HG03025 (cell line): ENCODE results near the gene ARMCX2.
"Not testable (repeated sequence)": the region's sequence is repeated elsewhere in the genome, so short reads cannot be mapped to it uniquely, and the experiment has no call there.

Source experiments
- ATAC-seq: cut with Tn5 transposase; IDR thresholded peaks from one replicate; pipeline ENCODE4 v1.9.1; 2021; ENCODE audit warnings: mild to moderate bottlenecking, moderate library complexity; ENCODE audit not compliant: unreplicated experiment, low FRiP score

ARMCX2 gene

GRCh38 chrX:101659601-101660063, at the start of gene ARMCX2:
ARMCX2 (minus strand) TSS chrX:101659850; CDS start chrX:101657588, 2,262 bp downstream.
- no peak for ATAC-seq

GRCh38 chrX:101709384-101709783, 49.7 kb upstream of the ARMCX2 start:
- ATAC-seq = no peak

DNA sequence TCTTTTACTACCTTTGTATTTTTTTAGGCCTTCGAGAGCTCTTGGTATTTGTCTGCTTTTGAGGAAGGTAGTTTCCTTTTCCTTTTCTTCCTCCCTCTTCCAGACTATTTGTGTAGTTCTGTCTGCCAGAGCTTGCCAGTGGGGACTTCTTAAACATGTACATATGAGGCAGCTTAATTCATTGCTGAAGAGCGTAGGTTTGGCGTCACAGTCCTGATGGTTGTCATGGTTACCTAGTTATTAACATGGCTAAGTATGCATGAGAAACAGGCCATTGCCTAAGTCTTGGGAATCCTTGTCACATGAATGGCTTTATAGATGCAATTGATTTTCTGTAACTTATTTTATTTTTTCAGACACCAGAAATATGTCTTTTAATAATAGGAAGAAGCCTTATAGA, 48.5 kb upstream of the ARMCX2 start:
- ATAC-seq = no peak

DNA sequence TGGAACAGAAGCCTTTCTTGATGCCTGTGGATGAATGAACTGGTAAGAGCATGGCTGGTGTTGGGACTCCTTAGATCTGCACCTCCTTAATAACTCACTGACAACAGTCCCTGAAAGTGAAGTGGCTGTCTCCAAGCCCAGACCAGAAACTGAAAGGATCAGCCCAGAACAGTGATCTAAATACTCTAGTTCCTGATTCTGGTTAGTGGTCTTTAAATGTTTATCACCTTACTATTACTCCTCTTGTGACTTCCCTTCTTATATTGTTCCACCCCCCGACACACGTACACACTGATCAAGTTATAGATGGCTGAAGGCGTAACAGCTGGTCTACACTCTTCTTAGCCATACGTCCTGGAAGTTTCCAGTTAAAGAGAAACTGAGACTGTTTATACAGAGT, 33.8 kb upstream of the ARMCX2 start:
- peak; percentile 87 for ATAC-seq

DNA sequence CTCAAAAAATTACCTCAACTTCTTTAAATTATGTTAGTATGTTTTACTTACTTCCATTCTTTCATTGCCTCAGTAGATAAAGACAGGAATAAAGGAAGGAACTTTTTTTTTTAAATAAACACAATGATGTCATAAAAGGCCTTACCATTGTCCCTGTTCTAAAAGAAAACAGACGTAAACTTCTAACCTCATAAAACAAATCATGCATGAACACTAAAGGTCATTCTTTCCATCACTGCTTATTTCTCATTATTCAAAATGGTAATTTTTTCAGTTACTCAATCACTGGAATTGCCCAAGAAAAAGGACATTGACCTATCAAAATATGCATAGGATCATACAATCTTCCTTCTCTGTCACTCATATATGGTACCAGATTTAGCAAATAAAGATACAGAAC, 32.2 kb upstream of the ARMCX2 start:
- ATAC-seq = no peak

DNA sequence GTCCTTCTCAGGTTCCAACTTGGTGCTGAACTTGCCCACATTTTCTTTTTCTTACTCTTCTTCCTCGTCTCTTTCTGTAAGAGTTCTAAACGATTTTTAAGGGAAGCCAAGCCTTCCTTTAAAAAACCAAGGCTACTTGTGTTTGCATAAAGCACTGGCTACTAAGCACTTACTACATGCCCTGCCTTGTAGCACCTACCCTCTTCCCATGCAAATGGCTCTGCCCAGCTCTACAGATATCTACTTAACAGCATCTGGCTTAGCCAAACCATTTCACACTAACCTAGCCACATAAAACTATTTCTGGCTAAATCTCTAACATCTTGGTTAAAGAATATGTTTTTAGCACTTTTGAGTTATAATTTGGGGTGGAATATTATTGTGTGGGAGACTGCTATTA, 26.9 kb upstream of the ARMCX2 start:
- no peak for ATAC-seq

GRCh38 chrX:101685923-101686322, 26.3 kb upstream of the ARMCX2 start:
- no peak for ATAC-seq

GRCh38 chrX:101682723-101683122, 23.1 kb upstream of the ARMCX2 start:
- no peak for ATAC-seq

DNA sequence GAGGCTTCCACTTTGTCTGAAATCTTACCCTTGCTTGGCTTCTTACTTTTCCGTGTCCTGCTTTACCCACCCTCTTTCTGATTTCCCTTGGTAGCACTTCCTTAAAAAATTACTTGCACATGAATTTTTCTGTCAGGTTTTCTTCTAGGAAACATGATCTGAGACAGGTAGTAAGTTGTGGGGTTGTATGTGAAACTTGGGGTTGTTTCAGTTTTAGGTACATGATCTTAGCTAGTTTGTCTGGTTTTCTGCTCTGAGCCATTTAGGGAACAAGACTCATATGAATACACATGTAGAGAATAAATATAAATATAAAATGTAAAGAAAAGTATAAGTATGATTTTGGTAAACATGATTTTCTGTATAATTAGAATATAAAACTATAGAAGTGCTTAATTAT, 17.4 kb upstream of the ARMCX2 start:
- peak; percentile 94 for ATAC-seq

DNA sequence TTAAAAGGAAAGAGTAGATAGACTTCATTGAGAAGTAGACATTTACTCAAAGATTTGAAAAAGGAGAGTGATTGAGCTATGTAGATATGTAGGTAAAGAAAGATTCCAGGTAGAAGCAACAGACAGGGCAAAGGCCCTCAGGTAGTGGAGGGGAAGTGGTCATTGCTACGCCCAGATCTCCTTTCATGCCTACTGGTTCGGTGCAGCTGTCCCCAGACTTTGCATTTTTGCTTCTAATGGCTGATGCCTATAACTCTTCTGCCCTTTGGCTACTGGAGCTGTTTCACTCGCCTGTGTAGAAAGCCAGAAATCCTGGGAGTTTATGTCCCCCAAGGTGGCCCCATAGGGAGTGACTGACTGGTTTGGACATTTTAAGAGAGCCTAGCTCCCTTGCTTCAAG, 16.9 kb upstream of the ARMCX2 start:
- peak; percentile 59 for ATAC-seq

DNA sequence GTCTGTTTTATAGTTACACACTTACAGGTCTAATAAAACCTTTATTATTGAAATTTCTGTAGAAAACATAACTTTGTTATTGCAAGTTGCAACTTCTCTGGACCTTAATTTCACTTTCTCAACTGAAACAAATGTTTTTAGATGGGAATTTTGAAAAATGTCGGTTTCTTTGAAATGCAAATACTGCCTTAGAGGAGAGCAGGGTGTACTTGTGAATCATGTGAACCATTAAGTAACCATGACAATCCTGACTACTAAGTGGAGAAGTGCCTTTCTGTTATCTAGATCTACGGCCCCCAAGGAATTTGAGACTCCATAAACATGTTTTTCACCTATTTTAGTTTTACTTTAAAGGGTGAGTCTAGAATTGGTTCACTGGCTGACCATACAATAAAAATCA, 8.5 kb upstream of the ARMCX2 start:
- ATAC-seq = no peak

DNA sequence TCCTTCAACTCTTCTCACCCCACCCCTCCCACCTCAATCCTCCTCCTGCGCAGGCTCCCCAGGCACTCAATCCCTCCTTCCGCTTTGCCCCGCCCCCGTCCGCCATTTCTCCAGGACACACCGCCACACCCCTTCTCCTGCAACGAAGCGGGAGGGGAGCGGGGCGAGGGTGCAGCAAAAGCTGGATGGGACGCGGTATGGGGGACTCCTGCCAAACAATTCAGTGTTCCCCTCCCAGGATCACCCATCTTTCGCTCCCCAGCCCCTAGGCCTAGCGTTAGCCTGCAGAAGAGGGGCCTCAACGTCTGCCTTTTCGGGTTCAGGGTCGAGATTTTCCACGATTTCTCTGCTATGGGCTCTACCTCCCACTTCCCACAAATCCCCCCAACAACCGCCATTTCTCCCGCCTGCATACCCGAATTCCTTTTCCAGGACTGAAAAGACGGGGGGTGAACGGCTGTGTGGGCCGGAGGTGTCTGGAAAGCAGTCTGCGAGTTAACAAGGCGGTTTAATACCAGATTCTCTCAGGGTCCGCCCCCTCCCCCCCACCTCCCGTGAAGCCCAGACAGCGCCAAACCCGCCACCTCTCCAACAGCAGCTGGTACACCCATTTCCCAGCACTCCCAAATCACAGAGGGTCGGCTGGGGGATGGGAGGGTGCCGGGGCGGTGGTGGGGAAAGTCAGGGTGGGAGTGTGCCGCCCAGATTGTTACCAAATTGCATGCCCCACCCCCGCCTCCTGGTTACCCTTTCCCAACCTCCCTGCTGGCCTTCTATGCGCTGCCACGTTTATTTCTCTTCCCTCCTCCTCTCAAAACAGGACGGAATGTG, 774 bp downstream of the ARMCX2 start:
- ATAC-seq = no peak

DNA sequence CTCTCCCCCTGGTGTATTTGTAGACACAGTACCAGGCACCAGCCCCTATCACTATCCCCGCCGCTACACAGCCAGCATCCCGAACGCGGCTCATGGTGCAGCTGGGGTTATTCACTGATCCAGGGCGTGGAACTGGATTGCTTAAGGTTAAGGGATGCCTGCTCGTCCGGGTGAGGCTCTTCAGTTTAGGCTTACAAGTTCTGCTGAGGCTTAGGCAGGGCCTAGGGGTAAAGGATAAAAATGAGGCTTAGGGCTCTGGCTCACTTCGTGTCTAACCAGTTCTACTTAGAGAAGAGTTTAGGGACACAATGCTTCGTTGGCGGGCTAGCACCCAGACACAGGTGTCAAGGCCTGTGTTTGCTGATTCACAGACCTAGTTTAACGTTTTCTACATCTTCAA, 2.2 kb downstream of the ARMCX2 start:
- ATAC-seq = no peak

DNA sequence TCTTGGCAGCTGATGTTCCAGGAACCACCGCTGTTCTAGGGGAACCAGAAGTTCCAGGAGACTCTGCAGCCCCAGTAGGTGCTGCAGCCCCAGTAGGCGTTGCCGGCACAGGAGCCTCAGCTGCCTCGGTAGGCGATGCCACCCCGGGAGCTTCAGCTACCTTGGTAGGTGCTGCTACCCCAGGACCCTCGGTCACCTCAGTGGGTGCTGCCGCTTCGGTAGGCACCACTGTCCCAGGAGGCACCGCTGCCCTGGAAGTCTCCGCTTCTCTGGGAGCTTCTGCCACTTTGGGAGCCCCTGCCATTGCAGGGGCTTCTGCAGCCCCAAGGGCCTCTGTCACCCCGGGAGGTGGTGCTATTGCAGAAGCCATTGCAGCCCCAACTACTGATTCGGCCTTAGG, 2.8 kb downstream of the ARMCX2 start:
- no peak for ATAC-seq

- no peak for ATAC-seq
Measured at GRCh38 chrX:101655534-101655933, 4.1 kb downstream of the ARMCX2 start.

GRCh38 chrX:101647716-101648115, 11.9 kb downstream of the ARMCX2 start:
- ATAC-seq = not testable (repeated sequence)

DNA sequence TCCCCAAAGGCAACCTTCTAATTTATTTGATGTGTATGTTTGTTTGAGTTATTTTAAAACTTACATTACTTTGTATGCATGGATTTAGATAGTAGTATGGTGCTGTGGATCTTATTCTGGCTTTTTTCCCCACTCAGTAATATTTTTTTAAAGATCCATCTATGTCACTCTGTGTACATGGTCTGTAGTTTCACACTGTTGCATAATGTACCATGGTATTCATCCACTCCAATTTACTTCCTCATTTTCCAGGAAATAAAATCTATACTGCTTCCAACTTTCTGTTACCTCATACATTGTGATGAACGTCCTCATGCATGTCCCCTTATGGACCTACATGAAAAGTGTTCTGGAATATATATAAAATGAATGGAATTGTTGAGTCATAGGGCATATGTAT, 17.6 kb downstream of the ARMCX2 start:
- ATAC-seq = no peak

DNA sequence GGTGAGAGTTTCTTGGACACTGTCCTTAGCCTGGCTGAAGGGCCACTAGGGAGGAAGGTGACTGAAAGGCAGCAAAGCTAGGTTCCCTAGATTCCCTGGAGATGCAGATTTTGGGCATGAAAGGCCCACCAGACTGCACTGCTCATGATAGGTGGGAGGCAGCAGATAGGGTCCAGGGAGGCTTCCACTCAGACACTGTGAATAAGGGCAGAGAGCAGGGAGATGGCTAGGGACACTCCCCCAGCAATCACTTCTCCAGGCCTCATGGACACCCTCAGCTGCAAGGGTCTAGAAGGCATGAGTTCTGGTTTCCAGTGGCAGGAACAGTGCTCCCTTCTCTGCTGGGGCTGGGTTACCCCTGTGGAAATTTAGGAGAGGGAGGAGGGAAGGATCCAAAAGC, 20.1 kb downstream of the ARMCX2 start:
- ATAC-seq = no peak

DNA sequence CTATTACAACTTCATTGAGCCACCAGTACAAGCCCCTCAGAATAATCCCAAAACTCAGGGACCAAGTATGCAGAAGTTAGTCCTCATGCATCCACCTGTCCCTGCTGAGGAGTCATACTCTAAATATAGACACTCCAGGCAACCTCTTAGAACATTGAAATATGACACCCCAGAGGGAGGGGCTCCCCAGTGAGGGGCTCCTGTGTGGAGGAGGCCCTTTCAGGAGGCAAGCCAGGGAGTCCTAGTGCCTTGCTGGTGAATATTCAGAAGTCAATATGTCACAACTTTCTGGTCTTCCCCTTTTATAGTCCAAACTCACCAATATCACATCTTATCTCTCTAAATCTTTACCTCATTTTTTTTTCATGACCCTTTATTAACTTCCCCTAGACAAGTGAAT, 40.3 kb downstream of the ARMCX2 start:
- no peak for ATAC-seq

DNA sequence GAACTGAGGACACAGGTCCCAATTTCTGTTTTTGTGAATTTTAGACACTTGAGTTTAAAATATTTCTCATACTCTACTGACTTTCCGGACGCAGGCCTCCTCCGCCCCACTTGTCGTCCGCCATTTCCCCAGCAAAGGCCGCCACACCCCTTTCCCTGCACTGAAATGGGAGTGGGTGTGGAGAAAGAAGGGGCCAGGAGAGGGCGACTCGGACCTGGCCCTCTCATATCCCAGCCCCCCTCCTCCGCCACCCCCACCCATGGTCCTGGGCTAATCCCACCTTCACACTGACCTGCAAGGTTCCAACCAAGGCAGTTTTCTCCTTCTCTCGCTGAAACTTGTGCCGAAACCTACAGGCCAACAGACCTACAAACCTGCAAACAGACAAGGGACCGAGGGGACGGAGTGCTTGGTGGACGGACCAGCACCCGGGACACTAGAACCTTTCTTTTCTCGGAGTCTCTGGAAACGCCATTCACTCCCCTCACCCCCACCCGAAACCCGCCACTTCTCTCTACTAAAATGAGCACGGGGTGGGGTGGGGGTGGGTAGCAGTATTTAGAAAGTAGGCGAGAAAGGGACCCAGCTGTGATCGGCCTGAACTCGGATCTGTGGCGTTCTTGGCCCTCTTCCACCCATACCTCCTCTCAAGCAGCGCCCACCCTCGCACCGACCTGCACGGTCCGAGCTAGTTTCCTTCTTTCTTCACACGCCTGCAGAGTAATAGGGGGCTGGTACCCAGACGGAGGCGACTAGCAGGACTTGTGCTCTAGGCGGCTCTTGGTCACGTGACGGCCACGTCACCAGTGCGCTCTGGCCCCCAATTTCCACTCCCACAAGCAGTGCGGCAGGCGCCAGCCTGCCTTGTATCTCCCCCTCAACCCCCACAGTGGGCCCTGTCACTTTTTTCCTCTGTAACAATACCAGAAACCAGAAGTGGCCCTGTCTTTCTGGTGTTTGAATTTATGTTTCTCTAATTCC, 42.1 kb downstream of the ARMCX2 start, which contains the start of gene ARMCX6:
Gene ARMCX6, minus strand, starts transcription at position 790 of the 981 bp plus-strand sequence. CDS start 1,380 bp downstream, outside the sequence.
- peak; percentile 93 for ATAC-seq

DNA sequence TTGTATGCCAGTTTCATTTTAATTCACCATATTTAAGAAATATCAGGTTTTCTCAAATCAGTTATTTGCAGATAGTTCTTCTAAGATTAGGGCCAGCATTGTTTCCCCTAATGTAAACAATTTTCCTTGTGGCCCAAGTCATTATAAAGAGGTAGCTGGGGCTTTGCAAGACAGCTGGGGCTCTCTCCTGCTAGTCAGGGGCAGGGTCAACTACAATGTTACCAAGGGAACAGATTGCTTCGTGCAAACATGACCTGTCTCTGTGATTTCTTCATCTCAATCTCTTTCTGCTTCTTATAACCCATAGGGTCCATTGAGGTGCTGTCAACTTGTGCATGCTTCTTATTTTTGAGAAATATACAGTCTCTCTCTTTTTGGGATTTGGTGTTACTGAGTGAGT, 53.9 kb downstream of the ARMCX2 start:
- ATAC-seq = no peak
